H1 (cell line): Measurements from ENCODE around the gene PPP1R12C. TPM values are rescaled to one million over a fixed set of nuclear protein-coding genes. Genes with fewer than 3 reads are reported as not detected.

Experiments
- CTCF ChIA-PET: fragments of 300-600 bp; sonication (Branson Sonifier 250); formaldehyde crosslinking; loops from one replicate; lab custom pipeline; 2021; ENCODE audit not compliant: partially characterized antibody; lab: Charles Lee
- POLR2A ChIA-PET: fragments of 300-600 bp; sonication (Branson Sonifier 250); formaldehyde crosslinking; loops from one replicate; lab custom pipeline; 2021; ENCODE audit warnings: inconsistent platforms; ENCODE audit not compliant: partially characterized antibody; lab: Charles Lee
- DNase-seq, 2 experiments: peaks; one replicate each; pipeline versions ENCODE4 v3.0.0 to v3.0.0-alpha.2; 2010 to 2022; ENCODE audit warnings: low spot score in 2 of 2, low read depth in 1 of 2, mixed read lengths in 1 of 2
- FAIRE-seq: peaks from 2 replicates; lab custom pipeline; 2011; peaks lifted over from hg19 to GRCh38; lab: Jason Lieb, UNC
- H2AFZ ChIP-seq: 2 replicates; pipeline ENCODE4 v1.8.1; 2012; ENCODE audit warnings: low read length, inconsistent platforms
- H2AK5ac ChIP-seq: 2 replicates; pipeline ENCODE4 v1.6.1; 2013; ENCODE audit warnings: low read depth, low read length
- H2BK120ac ChIP-seq: replicated peaks from 2 replicates; pipeline ENCODE3; 2013; ENCODE audit warnings: low read depth, low read length, inconsistent platforms
- H2BK12ac ChIP-seq: 2 replicates; pipeline ENCODE4 v1.6.1; 2013; ENCODE audit warnings: low read depth, low read length
- H2BK15ac ChIP-seq: 2 replicates; pipeline ENCODE4 v1.6.1; 2013; ENCODE audit warnings: low read length
- H2BK20ac ChIP-seq: 2 replicates; pipeline ENCODE4 v1.6.1; 2013; ENCODE audit warnings: low read length
- H2BK5ac ChIP-seq: 2 replicates; pipeline ENCODE4 v1.6.1; 2013; ENCODE audit warnings: low read depth, low read length
- H3K14ac ChIP-seq: 2 replicates; pipeline ENCODE4 v1.6.1; 2013; ENCODE audit warnings: inconsistent platforms; ENCODE audit not compliant: insufficient read length
- H3K18ac ChIP-seq: 2 replicates; pipeline ENCODE4 v1.6.1; 2013; ENCODE audit warnings: low read length; ENCODE audit errors: extremely low read depth
- H3K23ac ChIP-seq: 2 replicates; pipeline ENCODE4 v1.6.1; 2013; ENCODE audit warnings: inconsistent platforms; ENCODE audit not compliant: insufficient read length
- H3K23me2 ChIP-seq: 2 replicates; pipeline ENCODE4 v1.6.1; 2013; ENCODE audit warnings: low read depth, low read length
- H3K27ac ChIP-seq: 2 replicates; pipeline ENCODE4 v1.6.1; 2011; ENCODE audit warnings: low read depth, low read length, inconsistent platforms
- H3K27me3 ChIP-seq, 4 experiments: replicated peaks in 1 of 4; 1 replicate in 1 of 4; 2 replicates in 3 of 4; pipeline versions ENCODE4 v1.6.1 to v1.8.1; 2011 to 2013; ENCODE audit warnings: low read length in 3 of 4, mild to moderate bottlenecking in 3 of 4, inconsistent platforms in 2 of 4, mixed read lengths in 2 of 4, moderate library complexity in 1 of 4; ENCODE audit not compliant: control insufficient read depth in 3 of 4, insufficient read depth in 3 of 4; ENCODE audit errors: extremely low read depth in 1 of 4
- H3K36me3 ChIP-seq, 4 experiments: 2 replicates each; pipeline versions ENCODE4 v1.6.1 to v1.8.1; 2011 to 2013; ENCODE audit warnings: mild to moderate bottlenecking in 4 of 4, low read length in 3 of 4, moderate library complexity in 2 of 4, control low read depth in 1 of 4, inconsistent platforms in 1 of 4; ENCODE audit not compliant: insufficient read depth in 4 of 4, control insufficient read depth in 2 of 4
- H3K4ac ChIP-seq: replicated peaks from 2 replicates; pipeline ENCODE3; 2013; ENCODE audit warnings: low read length, low read depth, mixed read lengths, inconsistent platforms; ENCODE audit not compliant: insufficient read length
- H3K4me1 ChIP-seq, 4 experiments: replicated peaks in 1 of 4; 1 replicate in 1 of 4; 2 replicates in 3 of 4; pipeline versions ENCODE4 v1.6.1 to v1.8.1; 2011 to 2013; ENCODE audit warnings: low read length in 3 of 4, inconsistent platforms in 2 of 4, mixed read lengths in 1 of 4; ENCODE audit not compliant: insufficient read depth in 4 of 4, control insufficient read depth in 3 of 4
- H3K4me2 ChIP-seq, 2 experiments: 2 replicates each; pipeline versions ENCODE4 v1.6.1 to v1.8.1; 2011 to 2013; ENCODE audit warnings: low read depth in 2 of 2, low read length in 2 of 2, control low read depth in 1 of 2, inconsistent platforms in 1 of 2, mild to moderate bottlenecking in 1 of 2; ENCODE audit not compliant: insufficient read depth in 1 of 2
- H3K4me3 ChIP-seq, 4 experiments: fragments of 200-600, 300-600 bp in 1 of 4; sonication (generic), shearing (Covaris generic), sonication (Bioruptor Twin) in 1 of 4; 2 replicates each; pipeline versions ENCODE4 v1.5.1 to v1.8.1; 2011 to 2016; ENCODE audit warnings: low read length in 4 of 4, low read depth in 3 of 4, control low read depth in 2 of 4, inconsistent platforms in 2 of 4, mild to moderate bottlenecking in 2 of 4, mixed read lengths in 1 of 4, moderate library complexity in 1 of 4; ENCODE audit not compliant: insufficient read depth in 2 of 4; ENCODE audit errors: extremely low read depth in 1 of 4
- H3K56ac ChIP-seq: replicated peaks from 2 replicates; pipeline ENCODE3; 2013; ENCODE audit warnings: low read depth, mild to moderate bottlenecking, mixed read lengths, low read length, inconsistent platforms; ENCODE audit not compliant: insufficient read length
- H3K79me1 ChIP-seq: 2 replicates; pipeline ENCODE4 v1.6.1; 2013; ENCODE audit warnings: low read depth, low read length, control low read depth
- H3K79me2 ChIP-seq, 2 experiments: 2 replicates each; pipeline versions ENCODE4 v1.6.1 to v1.8.1; 2012 to 2013; ENCODE audit warnings: low read length in 2 of 2, mild to moderate bottlenecking in 2 of 2, inconsistent platforms in 1 of 2; ENCODE audit not compliant: insufficient read depth in 2 of 2, control insufficient read depth in 1 of 2
- H3K9ac ChIP-seq, 4 experiments: replicated peaks in 1 of 4; 1 replicate in 1 of 4; 2 replicates in 3 of 4; pipeline versions ENCODE4 v1.6.1 to v1.8.1; 2011 to 2013; ENCODE audit warnings: low read depth in 3 of 4, low read length in 3 of 4, control low read depth in 2 of 4, mild to moderate bottlenecking in 2 of 4, moderate library complexity in 2 of 4, inconsistent platforms in 1 of 4; ENCODE audit errors: extremely low read depth in 1 of 4
- H3K9me3 ChIP-seq, 2 experiments: 2 replicates each; pipeline versions ENCODE4 v1.6.1 to v1.8.1; 2012 to 2013; ENCODE audit warnings: mild to moderate bottlenecking in 2 of 2, moderate library complexity in 2 of 2, control low read depth in 1 of 2, inconsistent platforms in 1 of 2, low read depth in 1 of 2, low read length in 1 of 2, mixed read lengths in 1 of 2; ENCODE audit not compliant: insufficient read depth in 2 of 2
- H4K20me1 ChIP-seq, 2 experiments: replicated peaks in 1 of 2; 2 replicates each; pipeline versions ENCODE3 to v1.8.1; 2011 to 2013; ENCODE audit warnings: inconsistent platforms in 2 of 2, low read length in 2 of 2, mild to moderate bottlenecking in 1 of 2; ENCODE audit not compliant: insufficient read depth in 2 of 2, control insufficient read depth in 1 of 2
- H4K5ac ChIP-seq: 2 replicates; pipeline ENCODE4 v1.6.1; 2013; ENCODE audit warnings: low read length, low read depth, mixed read lengths, inconsistent platforms; ENCODE audit not compliant: insufficient read length
- H4K8ac ChIP-seq: 2 replicates; pipeline ENCODE4 v1.8.0; 2013; ENCODE audit warnings: mild to moderate bottlenecking, moderate library complexity, low read length, inconsistent platforms; ENCODE audit not compliant: insufficient read depth; ENCODE audit errors: extremely low read depth
- H4K91ac ChIP-seq: replicated peaks from 2 replicates; pipeline ENCODE3; 2013; ENCODE audit warnings: low read length, mixed read lengths, inconsistent platforms; ENCODE audit not compliant: insufficient read length
- CHD1 ChIP-seq: IDR thresholded peaks from 2 replicates; pipeline ENCODE4 v1.6.1; 2012; ENCODE audit warnings: low read depth, low read length, improper control_type of control experiment
- E2F6 ChIP-seq: IDR thresholded peaks from 2 replicates; pipeline ENCODE4 v1.6.1; 2012; ENCODE audit warnings: inconsistent platforms
- EZH2 ChIP-seq: fragments of 200-600 bp; sonication (generic); IDR thresholded peaks from 2 replicates; pipeline ENCODE4 v1.7.1; 2012; ENCODE audit warnings: low read depth, mild to moderate bottlenecking, moderate library complexity, low read length, inconsistent platforms; ENCODE audit not compliant: severe bottlenecking
- FOSL1 ChIP-seq: IDR thresholded peaks from 2 replicates; pipeline ENCODE4 v1.6.1; 2011; ENCODE audit warnings: mild to moderate bottlenecking, low read depth, low read length, moderate library complexity; ENCODE audit not compliant: insufficient read depth
- MAX ChIP-seq: IDR thresholded peaks from 2 replicates; pipeline ENCODE4 v1.6.1; 2012; ENCODE audit warnings: inconsistent platforms
- NANOG ChIP-seq: IDR thresholded peaks from 2 replicates; pipeline ENCODE4 v1.6.1; 2011; ENCODE audit warnings: low read length, low read depth, mild to moderate bottlenecking, inconsistent platforms; ENCODE audit not compliant: insufficient read depth, poor library complexity, severe bottlenecking
- RNF2 ChIP-seq: fragments of 200-900, 300-1000 bp; sonication (generic); IDR thresholded peaks from 2 replicates; pipeline ENCODE4 v1.7.1; 2016; ENCODE audit warnings: borderline replicate concordance, low read depth, mild to moderate bottlenecking, antibody characterized with exemption, low read length; ENCODE audit not compliant: poor library complexity, severe bottlenecking; ENCODE audit errors: missing control alignments
- SUZ12 ChIP-seq: fragments of 200-600 bp; sonication (generic); IDR thresholded peaks from 2 replicates; pipeline ENCODE4 v1.6.1; 2012; ENCODE audit warnings: mild to moderate bottlenecking, inconsistent platforms, low read length, moderate library complexity, mixed read lengths
- WGBS, 2 experiments: shearing (Covaris generic) in 1 of 2; methylation state at CpG; one replicate each; pipeline versions ENCODE4 v1.1.6 to v1.1.7; 2013 to 2015; ENCODE audit warnings: low lambda C conversion rate in 2 of 2, mixed read lengths in 2 of 2, inconsistent platforms in 1 of 2, low coverage in 1 of 2, missing lambda C conversion rate in 1 of 2; ENCODE audit not compliant: insufficient replicate concordance in 2 of 2, insufficient coverage in 1 of 2, insufficient read length in 1 of 2; ENCODE audit errors: extremely low coverage in 1 of 2, missing lambda C conversion rate in 1 of 2; 5-methylcytosine and 5-hydroxymethylcytosine counted together
- polyA plus RNA-seq, 7 experiments: library from polyadenylated mRNA; depleted of rRNA in 3 of 7; stranded (reverse) in 5 of 7; unstranded in 2 of 7; fragments of >200 nt in 5 of 7; fragments of 200-250 nt in 2 of 7; gene quantifications; 1 replicate in 5 of 7; 2 replicates in 1 of 7; 4 replicates in 1 of 7; pipeline versions ENCODE4 v1.2.1 to v1.2.3, GENCODE V29; 2011 to 2013; ENCODE audit warnings: missing spikeins in 2 of 7, mixed read lengths in 2 of 7
- total RNA-seq: library from RNA; stranded (reverse); fragmentation: NEBNext Ultra II Directional; extraction: Animal tissue kit (Norgen Biotek cat#: 25700); gene quantifications from 2 replicates; pipeline ENCODE4 v1.2.1, GENCODE V29; 2021

Gene PPP1R12C
- total and polyA plus RNA-seq, 2 of the 8 experiments (the other 6 are each of a cell fraction or from before 2014, with no cell fraction given): 31.7 to 71.5 TPM

GRCh38 chr19:55161571-55162322, 44.3 kb upstream of the PPP1R12C start:
- Histone ChIP-seq H3K23me2 (peaks cover 9% of the 10 kb centered on the region; the same call in 1 of the 2 replicates), H3K4me1 (peaks cover 3 to 25% (median 9%) of the 10 kb centered on the region in 4 experiments), H3K56ac (no peak overlapping the region), H2BK15ac (no peak overlapping the region), H2BK5ac (no peak overlapping the region), H3K9ac (no peak overlapping the region), H3K18ac (no peak overlapping the region), H3K14ac (no peak overlapping the region), H4K20me1 (peaks cover 0 to 1% of the 10 kb centered on the region in 2 experiments), H3K79me1 (no peaks in the 10 kb centered on the region), H3K4ac (no peak overlapping the region), H3K36me3 (no peaks in the 10 kb centered on the region), H4K91ac (no peak overlapping the region), H2AFZ (no peak overlapping the region), H3K4me2 (peak overlapping the region; percentile 41 to 89), H2BK120ac (no peak overlapping the region), H3K4me3 (peak overlapping the region in 1 of 4 experiments; percentile 65; a peak in 4 of 8 replicates), H3K23ac (no peak overlapping the region), H3K9me3 (no peaks in the 10 kb centered on the region), H4K8ac (peak overlapping the region; percentile 8; the same call in 1 of the 2 replicates), H2AK5ac (no peak overlapping the region), H2BK20ac (no peak overlapping the region), H4K5ac (no peak overlapping the region), H2BK12ac (no peak overlapping the region), H3K27ac (no peak overlapping the region)
- POLR2A ChIA-PET: interaction anchor here (0.7 to 2.7 kb wide), 8 partner anchors 14 to 290 kb away, joined by 3 to 16 read pairs (median 4); partner anchors contain the start of gene UBE2S
- CTCF ChIA-PET: interaction anchor here (0.9 to 5.3 kb wide), 8 partner anchors 10 to 713 kb away, joined by 3 to 118 read pairs (median 10); partner anchors contain the start of gene LENG8
- DNase-seq: no peak
- TF ChIP-seq FOSL1: no peak
- TF ChIP-seq SUZ12: peak; percentile 47; the same call in 1 of the 2 replicates
- no peak for TF ChIP-seq NANOG
- TF ChIP-seq MAX: peak; percentile 48
- no peak for TF ChIP-seq CHD1
- peak; percentile 31 for TF ChIP-seq RNF2
- peak; percentile 52; the same call in 1 of the 2 replicates for TF ChIP-seq E2F6
- peak; percentile 63 for TF ChIP-seq EZH2
- TF ChIP-seq, all 59 proteins: peak for 5
- Histone ChIP-seq H3K79me2 (no peaks in the 10 kb centered on the region), H3K27me3 (peaks cover 5 to 16% (median 14%) of the 10 kb centered on the region in 4 experiments; a peak in 6 of 7 replicates)
- 49% methylated on average over 35 of the region's 61 CpGs; no CpG with 5 or more reads in 1 of the 2 experiments for WGBS, 2 experiments
- no peak for FAIRE-seq
